ENCODE data around the gene SEPTIN11.
A peak's percentile ranks its signal among the peaks of the same experiment; 100 is the strongest.

The SEPTIN11 gene

GRCh38 chr4:76969941-76970529 lies 20.5 kb downstream of the SEPTIN11 start:
- ATAC-seq, result peak; percentile 52; the same call in 2 of the 3 replicates
- TF ChIP-seq CSRNP3 (CRISPR knock-in tag; IDR thresholded peaks at IDR 0.05) (no peak), TOX (CRISPR knock-in tag; IDR thresholded peaks at IDR 0.05; ENCODE audit: borderline replicate concordance) (no peak), PATZ1 (CRISPR knock-in tag; IDR thresholded peaks at IDR 0.05; ENCODE audit: borderline replicate concordance) (no peak), RARB (CRISPR knock-in tag; IDR thresholded peaks at IDR 0.05) (no peak), ZFP30 (CRISPR knock-in tag; IDR thresholded peaks at IDR 0.05) (no peak), PPARA (CRISPR knock-in tag; IDR thresholded peaks at IDR 0.05; ENCODE audit: borderline replicate concordance) (no peak), ISL1 (CRISPR knock-in tag; IDR thresholded peaks at IDR 0.05) (no peak), ARNTL (CRISPR knock-in tag; IDR thresholded peaks at IDR 0.05; ENCODE audit: borderline replicate concordance, low read depth) (no peak)

GRCh38 chr4:76972306-76972705 lies 22.8 kb downstream of the SEPTIN11 start:
- no peak for ATAC-seq
- no peak for TF ChIP-seq ZNF8 (CRISPR knock-in tag; IDR thresholded peaks at IDR 0.05)
- no peak for TF ChIP-seq TCF4 (CRISPR knock-in tag; IDR thresholded peaks at IDR 0.05; ENCODE audit: borderline replicate concordance)
- TF ChIP-seq CSRNP3 (CRISPR knock-in tag; IDR thresholded peaks at IDR 0.05), result no peak
- TF ChIP-seq ZC3H10 (CRISPR knock-in tag; IDR thresholded peaks at IDR 0.05), result no peak
- TF ChIP-seq ESRRG (CRISPR knock-in tag; IDR thresholded peaks at IDR 0.05), result no peak
- no peak for TF ChIP-seq PPARA (CRISPR knock-in tag; IDR thresholded peaks at IDR 0.05; ENCODE audit: borderline replicate concordance)
- TF ChIP-seq ZNF565 (CRISPR knock-in tag; conservative IDR thresholded peaks at IDR 0.05; ENCODE audit: low read depth), result no peak
- TF ChIP-seq POU6F1 (CRISPR knock-in tag; IDR thresholded peaks at IDR 0.05; ENCODE audit: borderline replicate concordance, low read depth), result no peak

GRCh38 chr4:76974150-76974549 lies 24.6 kb downstream of the SEPTIN11 start:
- no peak for TF ChIP-seq TOX (CRISPR knock-in tag; IDR thresholded peaks at IDR 0.05; ENCODE audit: borderline replicate concordance)
- no peak for TF ChIP-seq ZFP30 (CRISPR knock-in tag; IDR thresholded peaks at IDR 0.05)
- no peak for TF ChIP-seq GLIS3 (CRISPR knock-in tag; IDR thresholded peaks at IDR 0.05)
- no peak for TF ChIP-seq CSDC2 (CRISPR knock-in tag; IDR thresholded peaks at IDR 0.05)
- ATAC-seq, result no peak

- ATAC-seq, result no peak
- TF ChIP-seq ARNTL (CRISPR knock-in tag; IDR thresholded peaks at IDR 0.05; ENCODE audit: borderline replicate concordance, low read depth) (no peak), ZNF8 (CRISPR knock-in tag; IDR thresholded peaks at IDR 0.05) (no peak), PPARA (CRISPR knock-in tag; IDR thresholded peaks at IDR 0.05; ENCODE audit: borderline replicate concordance) (no peak), ZC3H10 (CRISPR knock-in tag; IDR thresholded peaks at IDR 0.05) (no peak), POU6F1 (CRISPR knock-in tag; IDR thresholded peaks at IDR 0.05; ENCODE audit: borderline replicate concordance, low read depth) (no peak), BACH2 (CRISPR knock-in tag; IDR thresholded peaks at IDR 0.05; ENCODE audit: borderline replicate concordance) (no peak)
These were observed 27.6 kb downstream of the SEPTIN11 start for GRCh38 chr4:76977113-76977512.
